ENCODE results near the gene TNFRSF8. TPM values are rescaled to one million over a fixed set of nuclear protein-coding genes. Genes with fewer than 3 reads are reported as not detected.

The TNFRSF8 gene
- total RNA-seq, 1 experiment from 2014 or later = 0.13 TPM

DNA sequence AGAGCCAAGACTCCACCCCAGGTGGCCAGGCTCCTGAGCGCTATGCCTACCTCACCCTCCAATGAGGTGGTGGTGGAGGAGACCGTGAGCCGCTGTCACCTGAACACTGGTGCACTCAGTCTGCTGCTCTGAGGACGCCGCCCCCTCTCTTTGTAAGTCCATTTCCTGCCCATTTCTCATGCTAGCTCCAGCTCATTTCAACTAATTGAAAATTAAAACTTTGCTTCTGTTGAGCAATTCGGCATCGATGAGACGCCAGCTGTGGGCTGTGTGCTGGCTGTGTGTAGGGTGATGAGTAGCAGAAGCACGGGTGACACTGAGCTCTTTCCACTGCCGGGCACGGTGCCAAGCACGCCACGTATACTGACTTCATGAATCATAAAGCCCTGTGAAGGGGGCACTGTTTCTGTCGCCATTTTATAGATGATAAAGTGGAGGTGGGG, 114.9 kb downstream of the TNFRSF8 start:
- Histone ChIP-seq H3K36me3 (ENCODE audit: control insufficient read depth, insufficient read depth, low read length) (no peaks in the 10 kb centered on the region), H3K4me1 (ENCODE audit: control insufficient read depth, insufficient read depth, low read length) (peaks cover 4% of the 10 kb centered on the region; the same call in 1 of the 2 replicates), H3K27me3 (ENCODE audit: control insufficient read depth, insufficient read depth, low read length) (no peaks in the 10 kb centered on the region), H3K4me3 (ENCODE audit: low read depth in 2 of 2, low read length in 2 of 2) (no peak overlapping the region), H3K27ac (ENCODE audit: low read length) (no peak overlapping the region), H3K9me3 (ENCODE audit: control insufficient read depth, insufficient read depth, low read depth, low read length) (no peaks in the 10 kb centered on the region)
- intact Hi-C loops (cut with micrococcal nuclease; ENCODE audit: unreplicated experiment) (no loop called here), in situ Hi-C loops (cut with HindIII; ENCODE audit: low pct_unique_long_range_greater_than_20kb, low sequenced_read_pairs) (no loop called here)
- ChIA-PET POLR2A (interaction anchor here (0.9 kb wide), 1 partner anchor 33 kb away, joined by 9 read pairs; no protein-coding TSS in a partner anchor), CTCF (interaction anchor here (1.0 to 1.2 kb wide), 2 partner anchors 54 to 56 kb away, joined by 5 to 8 read pairs; no protein-coding TSS in a partner anchor)
- TF ChIP-seq SIN3A (IDR thresholded peaks at IDR 0.05; ENCODE audit: borderline replicate concordance, insufficient read depth, low read depth, low read length) (no peak), POLR2AphosphoS5 (IDR thresholded peaks at IDR 0.05; ENCODE audit: low read depth, low read length) (no peak), TCF7L2 (IDR thresholded peaks at IDR 0.05; ENCODE audit: low read depth, low read length) (no peak)
- TF ChIP-seq, protein P1, sequence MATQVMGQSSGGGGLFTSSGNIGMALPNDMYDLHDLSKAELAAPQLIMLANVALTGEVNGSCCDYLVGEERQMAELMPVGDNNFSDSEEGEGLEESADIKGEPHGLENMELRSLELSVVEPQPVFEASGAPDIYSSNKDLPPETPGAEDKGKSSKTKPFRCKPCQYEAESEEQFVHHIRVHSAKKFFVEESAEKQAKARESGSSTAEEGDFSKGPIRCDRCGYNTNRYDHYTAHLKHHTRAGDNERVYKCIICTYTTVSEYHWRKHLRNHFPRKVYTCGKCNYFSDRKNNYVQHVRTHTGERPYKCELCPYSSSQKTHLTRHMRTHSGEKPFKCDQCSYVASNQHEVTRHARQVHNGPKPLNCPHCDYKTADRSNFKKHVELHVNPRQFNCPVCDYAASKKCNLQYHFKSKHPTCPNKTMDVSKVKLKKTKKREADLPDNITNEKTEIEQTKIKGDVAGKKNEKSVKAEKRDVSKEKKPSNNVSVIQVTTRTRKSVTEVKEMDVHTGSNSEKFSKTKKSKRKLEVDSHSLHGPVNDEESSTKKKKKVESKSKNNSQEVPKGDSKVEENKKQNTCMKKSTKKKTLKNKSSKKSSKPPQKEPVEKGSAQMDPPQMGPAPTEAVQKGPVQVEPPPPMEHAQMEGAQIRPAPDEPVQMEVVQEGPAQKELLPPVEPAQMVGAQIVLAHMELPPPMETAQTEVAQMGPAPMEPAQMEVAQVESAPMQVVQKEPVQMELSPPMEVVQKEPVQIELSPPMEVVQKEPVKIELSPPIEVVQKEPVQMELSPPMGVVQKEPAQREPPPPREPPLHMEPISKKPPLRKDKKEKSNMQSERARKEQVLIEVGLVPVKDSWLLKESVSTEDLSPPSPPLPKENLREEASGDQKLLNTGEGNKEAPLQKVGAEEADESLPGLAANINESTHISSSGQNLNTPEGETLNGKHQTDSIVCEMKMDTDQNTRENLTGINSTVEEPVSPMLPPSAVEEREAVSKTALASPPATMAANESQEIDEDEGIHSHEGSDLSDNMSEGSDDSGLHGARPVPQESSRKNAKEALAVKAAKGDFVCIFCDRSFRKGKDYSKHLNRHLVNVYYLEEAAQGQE (IDR thresholded peaks at IDR 0.05; ENCODE audit: insufficient read depth in 1 of 2, low read depth in 2 of 2, low read length in 1 of 2) = no peak
- TF ChIP-seq, protein P2, sequence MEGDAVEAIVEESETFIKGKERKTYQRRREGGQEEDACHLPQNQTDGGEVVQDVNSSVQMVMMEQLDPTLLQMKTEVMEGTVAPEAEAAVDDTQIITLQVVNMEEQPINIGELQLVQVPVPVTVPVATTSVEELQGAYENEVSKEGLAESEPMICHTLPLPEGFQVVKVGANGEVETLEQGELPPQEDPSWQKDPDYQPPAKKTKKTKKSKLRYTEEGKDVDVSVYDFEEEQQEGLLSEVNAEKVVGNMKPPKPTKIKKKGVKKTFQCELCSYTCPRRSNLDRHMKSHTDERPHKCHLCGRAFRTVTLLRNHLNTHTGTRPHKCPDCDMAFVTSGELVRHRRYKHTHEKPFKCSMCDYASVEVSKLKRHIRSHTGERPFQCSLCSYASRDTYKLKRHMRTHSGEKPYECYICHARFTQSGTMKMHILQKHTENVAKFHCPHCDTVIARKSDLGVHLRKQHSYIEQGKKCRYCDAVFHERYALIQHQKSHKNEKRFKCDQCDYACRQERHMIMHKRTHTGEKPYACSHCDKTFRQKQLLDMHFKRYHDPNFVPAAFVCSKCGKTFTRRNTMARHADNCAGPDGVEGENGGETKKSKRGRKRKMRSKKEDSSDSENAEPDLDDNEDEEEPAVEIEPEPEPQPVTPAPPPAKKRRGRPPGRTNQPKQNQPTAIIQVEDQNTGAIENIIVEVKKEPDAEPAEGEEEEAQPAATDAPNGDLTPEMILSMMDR (IDR thresholded peaks at IDR 0.05) = no peak
- ATAC-seq (0 out of 2 replicates have a peak, but pooled peaks have one; percentile 24), DNase-seq (ENCODE audit: low read depth, low spot score) (no peak)
- BruUV-seq (replicated peaks) = no TSS peak

DNA sequence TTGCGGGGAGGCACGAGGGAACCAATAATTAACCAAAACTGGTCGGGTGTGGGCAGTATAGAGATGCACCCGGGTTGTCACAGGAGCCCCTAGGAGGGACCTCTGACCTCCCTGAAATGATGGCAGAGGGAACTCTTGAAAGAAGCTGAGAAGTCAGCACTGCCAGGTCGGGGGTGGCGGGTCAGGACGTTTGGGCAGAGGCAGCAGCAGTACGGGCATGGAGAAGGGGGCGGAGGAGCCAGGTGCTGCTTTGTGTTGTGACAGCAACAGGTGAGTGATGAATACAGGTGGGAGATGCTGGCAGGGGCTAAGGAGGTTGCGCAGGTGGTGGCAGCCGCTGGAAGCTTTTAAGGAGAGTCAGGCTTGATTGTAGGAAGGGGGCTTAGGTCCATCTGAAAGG, 115.4 kb downstream of the TNFRSF8 start:
- Histone ChIP-seq H3K36me3 (ENCODE audit: control insufficient read depth, insufficient read depth, low read length) (no peaks in the 10 kb centered on the region), H3K27ac (ENCODE audit: low read length) (no peak overlapping the region), H3K4me3 (ENCODE audit: low read depth in 2 of 2, low read length in 2 of 2) (no peak overlapping the region), H3K27me3 (ENCODE audit: control insufficient read depth, insufficient read depth, low read length) (no peaks in the 10 kb centered on the region), H3K9me3 (ENCODE audit: control insufficient read depth, insufficient read depth, low read depth, low read length) (no peaks in the 10 kb centered on the region), H3K4me1 (ENCODE audit: control insufficient read depth, insufficient read depth, low read length) (peaks cover 4% of the 10 kb centered on the region; the same call in 1 of the 2 replicates)
- intact Hi-C loops (cut with micrococcal nuclease; ENCODE audit: unreplicated experiment) (no loop called here), in situ Hi-C loops (cut with HindIII; ENCODE audit: low pct_unique_long_range_greater_than_20kb, low sequenced_read_pairs) (no loop called here)
- ATAC-seq = no peak
- no peak for DNase-seq (ENCODE audit: low read depth, low spot score)
- ChIA-PET POLR2A (no interaction called here), CTCF (interaction anchor here (1.2 kb wide), 1 partner anchor 54 kb away, joined by 5 read pairs; no protein-coding TSS in a partner anchor)
- no TSS peak for BruUV-seq (replicated peaks)
- TF ChIP-seq, protein P1 (IDR thresholded peaks at IDR 0.05; ENCODE audit: insufficient read depth in 1 of 2, low read depth in 2 of 2, low read length in 1 of 2) = no peak
- TF ChIP-seq TCF7L2 (IDR thresholded peaks at IDR 0.05; ENCODE audit: low read depth, low read length) (no peak), SIN3A (IDR thresholded peaks at IDR 0.05; ENCODE audit: borderline replicate concordance, insufficient read depth, low read depth, low read length) (no peak), POLR2AphosphoS5 (IDR thresholded peaks at IDR 0.05; ENCODE audit: low read depth, low read length) (no peak)
- TF ChIP-seq, protein P2 (IDR thresholded peaks at IDR 0.05) = no peak

All from Panc1 (cell line).